Activated CD8-positive, alpha-beta T cell treated with anti-CD3 and anti-CD28 coated beads for 36 hours (primary cell): ENCODE results near the gene IKBKE. TPM values are rescaled to one million over a fixed set of nuclear protein-coding genes. Genes with fewer than 3 reads are reported as not detected.
A peak's percentile ranks its signal among the peaks of the same experiment; 100 is the strongest.

Experiments
- ATAC-seq: fragments of 200-7000 bp; cut with Tn5 transposase; one replicate; pipeline ENCODE4 v1.10.0; 2021; ENCODE audit warnings: mild to moderate bottlenecking, moderate library complexity
- CTCF ChIA-PET: fragments of 350-600 bp; sonication (Branson Sonifier 250); formaldehyde crosslinking; loops from one replicate; lab custom pipeline; 2021; ENCODE audit warnings: antibody characterized with exemption; lab: Charles Lee
- POLR2A ChIA-PET: fragments of 350-600 bp; sonication (Branson Sonifier 250); formaldehyde crosslinking; loops from one replicate; lab custom pipeline; 2021; ENCODE audit warnings: antibody characterized with exemption; lab: Charles Lee
- DNase-seq: peaks from one replicate; pipeline ENCODE4 v3.0.0-alpha.2; 2020
- H3K27ac Mint-ChIP-seq: one replicate; pipeline ENCODE4 v1.8.0; 2021; ENCODE audit warnings: mild to moderate bottlenecking, mixed read lengths
- H3K27me3 Mint-ChIP-seq: one replicate; pipeline ENCODE4 v1.8.0; 2021; ENCODE audit warnings: mixed read lengths
- H3K36me3 Mint-ChIP-seq: one replicate; pipeline ENCODE4 v1.8.0; 2021; ENCODE audit warnings: low read depth, mixed read lengths
- H3K4me1 Mint-ChIP-seq: one replicate; pipeline ENCODE4 v1.8.0; 2021; ENCODE audit warnings: low read depth, mixed read lengths
- H3K4me3 Mint-ChIP-seq: one replicate; pipeline ENCODE4 v1.8.0; 2021; ENCODE audit warnings: mild to moderate bottlenecking, moderate library complexity, mixed read lengths
- H3K9me3 Mint-ChIP-seq: one replicate; pipeline ENCODE4 v1.8.0; 2021; ENCODE audit warnings: mixed read lengths
- intact Hi-C: fragments of 100-400 bp; cut with micrococcal nuclease; formaldehyde crosslinking; loops from one replicate; pipeline ENCODE4 v1.10.0; 2022
- total RNA-seq, 2 experiments: library from RNA; stranded (reverse); gene quantifications; one replicate each; pipeline ENCODE4 v1.2.3, GENCODE V29; 2021
- TF ChIP-seq, protein P1 (sequence below): fragments of 200-600 bp; IDR thresholded peaks from one replicate; pipeline ENCODE4 v1.8.0; 2022; ENCODE audit warnings: antibody characterized with exemption, mild to moderate bottlenecking

IKBKE gene
- total RNA-seq, 2 experiments from 2014 or later = 14.3 to 14.9 TPM

DNA sequence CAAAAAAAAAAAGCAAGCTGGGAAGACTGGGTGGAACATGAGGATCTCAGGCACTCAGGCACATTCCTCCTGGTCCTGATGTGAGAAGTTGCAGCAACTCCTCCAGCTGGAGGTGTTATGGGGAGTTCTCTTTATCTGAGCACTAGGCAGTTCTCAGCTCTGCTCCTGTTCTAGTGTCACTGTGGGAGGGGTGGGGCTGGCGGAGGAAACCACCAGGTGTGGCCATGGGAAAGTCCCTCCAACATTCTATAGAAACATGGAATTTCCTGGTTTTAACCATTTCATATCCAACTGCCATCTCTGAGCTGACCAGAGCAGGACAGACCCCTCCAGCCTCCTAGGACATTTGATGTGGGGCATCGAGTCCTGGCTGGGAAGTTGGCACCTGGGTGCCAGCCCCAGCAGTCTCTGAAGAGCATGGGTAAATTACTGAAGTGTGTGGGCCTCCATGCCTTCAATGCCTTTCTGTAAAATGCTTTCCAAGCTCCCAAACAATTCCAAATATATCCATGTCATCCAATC is 804 bp upstream of the IKBKE start:
- POLR2A ChIA-PET = interaction anchor here (0.9 to 1.6 kb wide), 3 partner anchors 94 to 114 kb away, joined by 4 read pairs; no protein-coding TSS in a partner anchor

DNA sequence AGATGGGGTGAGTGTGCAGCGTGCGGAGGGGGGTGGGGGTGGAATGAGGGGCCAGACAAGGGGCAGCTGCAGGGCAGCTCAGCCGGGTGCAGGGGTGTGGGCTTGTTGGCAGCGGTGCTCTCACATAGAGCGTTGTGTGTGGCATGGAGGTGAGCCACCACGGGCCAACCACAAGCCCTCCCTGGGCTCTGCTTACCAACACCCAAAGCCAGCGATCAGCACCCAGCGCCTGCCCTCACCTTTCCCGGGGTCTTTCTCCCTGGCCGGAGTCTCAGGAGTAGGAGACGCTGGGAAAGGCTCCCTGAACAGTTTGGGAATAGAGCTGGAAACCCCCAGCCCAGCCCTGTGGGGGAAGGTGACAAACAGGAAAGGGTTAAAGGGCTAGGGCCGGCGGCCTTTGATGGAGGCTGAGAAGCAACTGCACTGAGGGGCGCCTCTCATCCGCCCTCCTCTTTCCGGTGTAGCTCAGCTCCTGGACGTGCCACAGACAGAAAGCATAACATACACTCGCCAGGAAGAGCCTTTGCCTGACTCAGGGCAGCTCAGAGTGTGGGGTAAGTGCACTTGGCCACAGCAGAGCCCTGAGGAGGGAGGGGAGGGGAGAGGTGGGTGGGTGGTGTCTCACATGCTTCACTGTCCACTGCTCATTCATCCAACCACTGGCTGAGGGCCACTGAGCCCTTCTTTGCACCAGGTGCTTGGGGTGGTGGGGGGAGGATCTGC is 577 bp downstream of the IKBKE start:
- Mint-ChIP-seq H3K27me3 (no peaks in the 10 kb centered on the region), H3K4me1 (peaks cover 90% of the 10 kb centered on the region), H3K36me3 (peaks cover 25% of the 10 kb centered on the region), H3K4me3 (peak overlapping the region; percentile 73), H3K27ac (peak overlapping the region; percentile 94), H3K9me3 (no peaks in the 10 kb centered on the region)
- ChIA-PET POLR2A (interaction anchor here (0.6 to 1.6 kb wide), 14 partner anchors 9 to 663 kb away, joined by 3 to 5 read pairs (median 3); no protein-coding TSS in a partner anchor), CTCF (interaction anchor here (0.5 to 3.5 kb wide), 17 partner anchors 9 to 448 kb away, joined by 3 to 41 read pairs (median 5); partner anchors contain the start of gene DYRK3)
- intact Hi-C loops = no loop called here
- peak; percentile 75 for ATAC-seq
- peak; percentile 86 for DNase-seq
- TF ChIP-seq, protein P1, sequence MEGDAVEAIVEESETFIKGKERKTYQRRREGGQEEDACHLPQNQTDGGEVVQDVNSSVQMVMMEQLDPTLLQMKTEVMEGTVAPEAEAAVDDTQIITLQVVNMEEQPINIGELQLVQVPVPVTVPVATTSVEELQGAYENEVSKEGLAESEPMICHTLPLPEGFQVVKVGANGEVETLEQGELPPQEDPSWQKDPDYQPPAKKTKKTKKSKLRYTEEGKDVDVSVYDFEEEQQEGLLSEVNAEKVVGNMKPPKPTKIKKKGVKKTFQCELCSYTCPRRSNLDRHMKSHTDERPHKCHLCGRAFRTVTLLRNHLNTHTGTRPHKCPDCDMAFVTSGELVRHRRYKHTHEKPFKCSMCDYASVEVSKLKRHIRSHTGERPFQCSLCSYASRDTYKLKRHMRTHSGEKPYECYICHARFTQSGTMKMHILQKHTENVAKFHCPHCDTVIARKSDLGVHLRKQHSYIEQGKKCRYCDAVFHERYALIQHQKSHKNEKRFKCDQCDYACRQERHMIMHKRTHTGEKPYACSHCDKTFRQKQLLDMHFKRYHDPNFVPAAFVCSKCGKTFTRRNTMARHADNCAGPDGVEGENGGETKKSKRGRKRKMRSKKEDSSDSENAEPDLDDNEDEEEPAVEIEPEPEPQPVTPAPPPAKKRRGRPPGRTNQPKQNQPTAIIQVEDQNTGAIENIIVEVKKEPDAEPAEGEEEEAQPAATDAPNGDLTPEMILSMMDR = no peak

More for the DNA sequence above, 804 bp upstream of the IKBKE start:
- ATAC-seq (no peak), DNase-seq (peak; percentile 56)
- Mint-ChIP-seq H3K4me3 (peak overlapping the region; percentile 73), H3K4me1 (peaks cover 91% of the 10 kb centered on the region), H3K27ac (peak overlapping the region; percentile 94), H3K27me3 (no peaks in the 10 kb centered on the region), H3K36me3 (peaks cover 13% of the 10 kb centered on the region), H3K9me3 (no peaks in the 10 kb centered on the region)
- TF ChIP-seq, protein P1 = no peak
- intact Hi-C loops = no loop called here
- CTCF ChIA-PET = interaction anchor here (1.0 to 3.5 kb wide), 12 partner anchors 8 to 450 kb away, joined by 3 to 41 read pairs (median 11); no protein-coding TSS in a partner anchor

DNA sequence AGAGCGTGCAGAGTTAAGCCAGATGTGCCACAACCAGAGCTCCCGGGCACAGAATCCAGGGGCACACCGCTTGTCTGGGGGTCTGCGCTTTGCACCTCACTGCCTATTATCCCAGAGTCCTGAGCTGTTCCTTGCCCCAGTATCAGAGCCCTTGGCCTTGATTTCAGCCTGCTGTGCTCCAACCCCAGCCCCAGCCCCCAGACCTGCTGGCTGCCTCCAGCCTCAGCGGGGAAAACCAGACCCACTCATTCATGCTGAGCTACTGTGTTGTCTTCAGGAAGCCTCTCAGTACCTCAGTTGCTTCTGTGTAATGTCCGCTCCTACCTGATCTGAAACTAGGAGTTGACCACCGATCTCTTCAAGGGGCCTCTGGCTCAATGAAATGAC is 1.1 kb downstream of the IKBKE start:
- TF ChIP-seq, protein P1 = no peak
- peaks cover 89% of the 10 kb centered on the region for H3K4me1 Mint-ChIP-seq
- peak overlapping the region; percentile 94 for H3K27ac Mint-ChIP-seq
- H3K4me3 Mint-ChIP-seq = peak overlapping the region; percentile 73
- intact Hi-C loops = no loop called here
- ChIA-PET POLR2A (interaction anchor here (1.0 to 1.6 kb wide), 8 partner anchors 8 to 193 kb away, joined by 3 to 5 read pairs (median 3); no protein-coding TSS in a partner anchor), CTCF (interaction anchor here (0.7 to 3.5 kb wide), 11 partner anchors 8 to 264 kb away, joined by 3 to 41 read pairs (median 15); partner anchors contain the start of genes DYRK3 and EIF2D)
- DNase-seq (peak; percentile 59), ATAC-seq (peak; percentile 20)
- H3K36me3 Mint-ChIP-seq = peaks cover 30% of the 10 kb centered on the region
- no peaks in the 10 kb centered on the region for H3K27me3 Mint-ChIP-seq
- H3K9me3 Mint-ChIP-seq = no peaks in the 10 kb centered on the region

DNA sequence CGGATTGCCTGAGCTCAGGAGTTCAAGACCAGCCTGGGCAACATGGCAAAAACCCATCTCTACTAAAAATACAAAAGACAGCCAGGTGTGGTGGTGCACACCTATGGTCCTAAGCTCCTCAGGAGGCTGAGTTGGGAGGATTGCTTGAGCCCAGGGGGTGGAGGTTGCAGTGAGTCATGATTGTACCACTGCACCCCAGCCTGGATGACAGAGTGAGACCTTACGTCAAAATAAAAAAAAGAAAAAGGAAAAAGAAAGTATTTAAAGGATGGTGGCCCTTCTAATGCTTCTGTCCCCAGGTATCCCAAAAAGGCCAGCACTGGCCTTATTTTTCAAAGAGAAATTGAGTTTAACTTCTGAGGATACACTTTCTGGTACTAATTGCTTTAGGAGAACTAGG is 1.7 kb downstream of the IKBKE start:
- H3K4me3 Mint-ChIP-seq = peak overlapping the region; percentile 73
- ChIA-PET CTCF (interaction anchor here (0.7 to 3.5 kb wide), 8 partner anchors 7 to 192 kb away, joined by 3 to 41 read pairs (median 19); partner anchors contain the start of gene EIF2D), POLR2A (interaction anchor here (1.0 to 1.1 kb wide), 3 partner anchors 7 to 116 kb away, joined by 3 read pairs; no protein-coding TSS in a partner anchor)
- peak; percentile 10 for ATAC-seq
- peaks cover 83% of the 10 kb centered on the region for H3K4me1 Mint-ChIP-seq
- no peaks in the 10 kb centered on the region for H3K27me3 Mint-ChIP-seq
- TF ChIP-seq, protein P1 = no peak
- peaks cover 33% of the 10 kb centered on the region for H3K36me3 Mint-ChIP-seq
- peak; percentile 65 for DNase-seq
- H3K9me3 Mint-ChIP-seq = no peaks in the 10 kb centered on the region
- intact Hi-C loops = no loop called here
- peak overlapping the region; percentile 94 for H3K27ac Mint-ChIP-seq
